ENCODE data around the gene WAPL. TPM values are rescaled to one million over a fixed set of nuclear protein-coding genes. Genes with fewer than 3 reads are reported as not detected.

WAPL gene
- total and polyA plus RNA-seq, 2 of the 13 experiments (the other 11 are each of a cell fraction or from before 2014, with no cell fraction given): 13.2 to 43.5 TPM

DNA sequence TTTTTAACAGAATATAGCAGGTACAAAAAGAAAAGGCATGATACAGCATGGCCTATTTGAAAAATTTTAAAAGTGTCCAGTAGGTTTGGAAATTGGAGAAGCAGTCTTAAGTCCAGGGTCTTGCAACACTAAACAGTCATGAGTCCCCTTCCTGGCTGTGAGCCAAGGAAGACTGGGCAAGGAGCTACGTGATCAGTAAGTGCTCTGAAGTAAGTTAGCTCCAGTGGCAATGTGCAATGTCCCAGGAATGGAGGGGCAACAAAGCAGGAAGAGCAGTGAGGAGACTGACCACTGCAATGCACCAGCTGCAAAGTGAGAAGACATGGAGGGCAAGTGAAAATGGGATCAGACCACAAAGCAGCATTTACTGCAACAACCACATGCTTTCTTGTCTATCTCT lies 82.0 kb downstream of the WAPL start (continued):
- TF ChIP-seq, protein P1, sequence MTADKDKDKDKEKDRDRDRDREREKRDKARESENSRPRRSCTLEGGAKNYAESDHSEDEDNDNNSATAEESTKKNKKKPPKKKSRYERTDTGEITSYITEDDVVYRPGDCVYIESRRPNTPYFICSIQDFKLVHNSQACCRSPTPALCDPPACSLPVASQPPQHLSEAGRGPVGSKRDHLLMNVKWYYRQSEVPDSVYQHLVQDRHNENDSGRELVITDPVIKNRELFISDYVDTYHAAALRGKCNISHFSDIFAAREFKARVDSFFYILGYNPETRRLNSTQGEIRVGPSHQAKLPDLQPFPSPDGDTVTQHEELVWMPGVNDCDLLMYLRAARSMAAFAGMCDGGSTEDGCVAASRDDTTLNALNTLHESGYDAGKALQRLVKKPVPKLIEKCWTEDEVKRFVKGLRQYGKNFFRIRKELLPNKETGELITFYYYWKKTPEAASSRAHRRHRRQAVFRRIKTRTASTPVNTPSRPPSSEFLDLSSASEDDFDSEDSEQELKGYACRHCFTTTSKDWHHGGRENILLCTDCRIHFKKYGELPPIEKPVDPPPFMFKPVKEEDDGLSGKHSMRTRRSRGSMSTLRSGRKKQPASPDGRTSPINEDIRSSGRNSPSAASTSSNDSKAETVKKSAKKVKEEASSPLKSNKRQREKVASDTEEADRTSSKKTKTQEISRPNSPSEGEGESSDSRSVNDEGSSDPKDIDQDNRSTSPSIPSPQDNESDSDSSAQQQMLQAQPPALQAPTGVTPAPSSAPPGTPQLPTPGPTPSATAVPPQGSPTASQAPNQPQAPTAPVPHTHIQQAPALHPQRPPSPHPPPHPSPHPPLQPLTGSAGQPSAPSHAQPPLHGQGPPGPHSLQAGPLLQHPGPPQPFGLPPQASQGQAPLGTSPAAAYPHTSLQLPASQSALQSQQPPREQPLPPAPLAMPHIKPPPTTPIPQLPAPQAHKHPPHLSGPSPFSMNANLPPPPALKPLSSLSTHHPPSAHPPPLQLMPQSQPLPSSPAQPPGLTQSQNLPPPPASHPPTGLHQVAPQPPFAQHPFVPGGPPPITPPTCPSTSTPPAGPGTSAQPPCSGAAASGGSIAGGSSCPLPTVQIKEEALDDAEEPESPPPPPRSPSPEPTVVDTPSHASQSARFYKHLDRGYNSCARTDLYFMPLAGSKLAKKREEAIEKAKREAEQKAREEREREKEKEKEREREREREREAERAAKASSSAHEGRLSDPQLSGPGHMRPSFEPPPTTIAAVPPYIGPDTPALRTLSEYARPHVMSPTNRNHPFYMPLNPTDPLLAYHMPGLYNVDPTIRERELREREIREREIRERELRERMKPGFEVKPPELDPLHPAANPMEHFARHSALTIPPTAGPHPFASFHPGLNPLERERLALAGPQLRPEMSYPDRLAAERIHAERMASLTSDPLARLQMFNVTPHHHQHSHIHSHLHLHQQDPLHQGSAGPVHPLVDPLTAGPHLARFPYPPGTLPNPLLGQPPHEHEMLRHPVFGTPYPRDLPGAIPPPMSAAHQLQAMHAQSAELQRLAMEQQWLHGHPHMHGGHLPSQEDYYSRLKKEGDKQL (CRISPR knock-in tag; IDR thresholded peaks at IDR 0.05; ENCODE audit: low read depth): no peak
- TF ChIP-seq CEBPG (CRISPR knock-in tag; IDR thresholded peaks at IDR 0.05): peak; percentile 74
- no peak for TF ChIP-seq ZNF75D (CRISPR knock-in tag; IDR thresholded peaks at IDR 0.05; ENCODE audit: borderline replicate concordance)
- 0 out of 2 replicates have a peak, but pooled peaks have one; percentile 18 for TF ChIP-seq RXRB (CRISPR knock-in tag; IDR thresholded peaks at IDR 0.05; ENCODE audit: borderline replicate concordance)
- TF ChIP-seq, protein P2, sequence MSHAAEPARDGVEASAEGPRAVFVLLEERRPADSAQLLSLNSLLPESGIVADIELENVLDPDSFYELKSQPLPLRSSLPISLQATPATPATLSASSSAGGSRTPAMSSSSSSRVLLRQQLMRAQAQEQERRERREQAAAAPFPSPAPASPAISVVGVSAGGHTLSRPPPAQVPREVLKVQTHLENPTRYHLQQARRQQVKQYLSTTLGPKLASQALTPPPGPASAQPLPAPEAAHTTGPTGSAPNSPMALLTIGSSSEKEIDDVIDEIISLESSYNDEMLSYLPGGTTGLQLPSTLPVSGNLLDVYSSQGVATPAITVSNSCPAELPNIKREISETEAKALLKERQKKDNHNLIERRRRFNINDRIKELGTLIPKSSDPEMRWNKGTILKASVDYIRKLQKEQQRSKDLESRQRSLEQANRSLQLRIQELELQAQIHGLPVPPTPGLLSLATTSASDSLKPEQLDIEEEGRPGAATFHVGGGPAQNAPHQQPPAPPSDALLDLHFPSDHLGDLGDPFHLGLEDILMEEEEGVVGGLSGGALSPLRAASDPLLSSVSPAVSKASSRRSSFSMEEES (CRISPR knock-in tag; IDR thresholded peaks at IDR 0.05): peak; percentile 76
- no peak; the same call in 1 of the 2 replicates for TF ChIP-seq CREM (IDR thresholded peaks at IDR 0.05)
- TF ChIP-seq CREM (CRISPR knock-in tag; IDR thresholded peaks at IDR 0.05): no peak
- peak; percentile 68 for TF ChIP-seq MED1 (CRISPR knock-in tag; IDR thresholded peaks at IDR 0.05)
- peak; percentile 44; the same call in 1 of the 2 replicates for TF ChIP-seq BRD4 (CRISPR knock-in tag; IDR thresholded peaks at IDR 0.05)
- no peak for TF ChIP-seq ZNF101 (CRISPR knock-in tag; IDR thresholded peaks at IDR 0.05; ENCODE audit: borderline replicate concordance, low read depth)
- no peak for TF ChIP-seq ZBTB3 (CRISPR knock-in tag; IDR thresholded peaks at IDR 0.05; ENCODE audit: borderline replicate concordance, low read depth)
- TF ChIP-seq, protein P3, sequence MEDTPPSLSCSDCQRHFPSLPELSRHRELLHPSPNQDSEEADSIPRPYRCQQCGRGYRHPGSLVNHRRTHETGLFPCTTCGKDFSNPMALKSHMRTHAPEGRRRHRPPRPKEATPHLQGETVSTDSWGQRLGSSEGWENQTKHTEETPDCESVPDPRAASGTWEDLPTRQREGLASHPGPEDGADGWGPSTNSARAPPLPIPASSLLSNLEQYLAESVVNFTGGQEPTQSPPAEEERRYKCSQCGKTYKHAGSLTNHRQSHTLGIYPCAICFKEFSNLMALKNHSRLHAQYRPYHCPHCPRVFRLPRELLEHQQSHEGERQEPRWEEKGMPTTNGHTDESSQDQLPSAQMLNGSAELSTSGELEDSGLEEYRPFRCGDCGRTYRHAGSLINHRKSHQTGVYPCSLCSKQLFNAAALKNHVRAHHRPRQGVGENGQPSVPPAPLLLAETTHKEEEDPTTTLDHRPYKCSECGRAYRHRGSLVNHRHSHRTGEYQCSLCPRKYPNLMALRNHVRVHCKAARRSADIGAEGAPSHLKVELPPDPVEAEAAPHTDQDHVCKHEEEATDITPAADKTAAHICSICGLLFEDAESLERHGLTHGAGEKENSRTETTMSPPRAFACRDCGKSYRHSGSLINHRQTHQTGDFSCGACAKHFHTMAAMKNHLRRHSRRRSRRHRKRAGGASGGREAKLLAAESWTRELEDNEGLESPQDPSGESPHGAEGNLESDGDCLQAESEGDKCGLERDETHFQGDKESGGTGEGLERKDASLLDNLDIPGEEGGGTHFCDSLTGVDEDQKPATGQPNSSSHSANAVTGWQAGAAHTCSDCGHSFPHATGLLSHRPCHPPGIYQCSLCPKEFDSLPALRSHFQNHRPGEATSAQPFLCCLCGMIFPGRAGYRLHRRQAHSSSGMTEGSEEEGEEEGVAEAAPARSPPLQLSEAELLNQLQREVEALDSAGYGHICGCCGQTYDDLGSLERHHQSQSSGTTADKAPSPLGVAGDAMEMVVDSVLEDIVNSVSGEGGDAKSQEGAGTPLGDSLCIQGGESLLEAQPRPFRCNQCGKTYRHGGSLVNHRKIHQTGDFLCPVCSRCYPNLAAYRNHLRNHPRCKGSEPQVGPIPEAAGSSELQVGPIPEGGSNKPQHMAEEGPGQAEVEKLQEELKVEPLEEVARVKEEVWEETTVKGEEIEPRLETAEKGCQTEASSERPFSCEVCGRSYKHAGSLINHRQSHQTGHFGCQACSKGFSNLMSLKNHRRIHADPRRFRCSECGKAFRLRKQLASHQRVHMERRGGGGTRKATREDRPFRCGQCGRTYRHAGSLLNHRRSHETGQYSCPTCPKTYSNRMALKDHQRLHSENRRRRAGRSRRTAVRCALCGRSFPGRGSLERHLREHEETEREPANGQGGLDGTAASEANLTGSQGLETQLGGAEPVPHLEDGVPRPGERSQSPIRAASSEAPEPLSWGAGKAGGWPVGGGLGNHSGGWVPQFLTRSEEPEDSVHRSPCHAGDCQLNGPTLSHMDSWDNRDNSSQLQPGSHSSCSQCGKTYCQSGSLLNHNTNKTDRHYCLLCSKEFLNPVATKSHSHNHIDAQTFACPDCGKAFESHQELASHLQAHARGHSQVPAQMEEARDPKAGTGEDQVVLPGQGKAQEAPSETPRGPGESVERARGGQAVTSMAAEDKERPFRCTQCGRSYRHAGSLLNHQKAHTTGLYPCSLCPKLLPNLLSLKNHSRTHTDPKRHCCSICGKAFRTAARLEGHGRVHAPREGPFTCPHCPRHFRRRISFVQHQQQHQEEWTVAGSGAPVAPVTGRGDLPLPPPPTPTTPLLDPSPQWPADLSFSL (CRISPR knock-in tag; IDR thresholded peaks at IDR 0.05): no peak
- no peak for TF ChIP-seq GABPA (IDR thresholded peaks at IDR 0.05; ENCODE audit: low read depth, low read length)
- TF ChIP-seq GABPA (CRISPR knock-in tag; IDR thresholded peaks at IDR 0.05; ENCODE audit: low read depth): no peak
